ENCODE results near the gene TMIGD3. TPM values are rescaled to one million over a fixed set of nuclear protein-coding genes. Genes with fewer than 3 reads are reported as not detected.
A peak's percentile ranks its signal among the peaks of the same experiment; 100 is the strongest.

TMIGD3 gene
- total and polyA plus RNA-seq, 10 donors = 1.6 to 33.4 (median 10.6) TPM

DNA sequence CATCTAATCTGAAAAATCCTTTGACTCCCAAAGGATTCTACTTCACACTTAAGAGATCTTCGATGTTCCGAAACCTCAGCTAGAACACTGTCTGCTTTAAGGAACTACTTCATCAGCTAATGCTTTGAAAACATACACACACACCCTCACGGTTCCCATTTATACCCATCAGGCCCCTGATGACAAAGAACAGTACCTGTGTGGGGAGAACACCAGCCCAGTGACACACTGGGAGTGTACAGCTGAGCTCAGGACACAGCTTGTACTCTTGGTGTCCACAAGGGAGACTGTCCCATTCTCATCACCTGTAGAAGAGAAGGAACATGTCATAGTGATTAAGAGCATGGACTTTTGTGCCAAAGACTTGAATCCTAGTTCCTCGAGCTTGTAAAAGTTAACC, 61.0 kb downstream of the TMIGD3 start:
- Histone ChIP-seq H3K4me1 (peaks cover 6 to 38% (median 17%) of the 10 kb centered on the region in 6 donors), H3K36me3 (peaks cover 0 to 99% (median 83%) of the 10 kb centered on the region in 6 donors), H3K9me3 (no peaks in the 10 kb centered on the region), H3K4me3 (no peak overlapping the region), H3K27me3 (replicated peaks in 1 of 7) (no peaks in the 10 kb centered on the region), H3K27ac (no peak overlapping the region)
- no peak for DNase-seq
- 80 to 88% (median 85%) methylated on average over 4 of the region's 4 CpGs for WGBS, 5 donors
- intact Hi-C loops (cut with DNase I; ENCODE audit: low total_unique reads) = no loop called here
- TF ChIP-seq POLR2AphosphoS5 (IDR thresholded peaks at IDR 0.05) (no peak), POLR2A (IDR thresholded peaks at IDR 0.05) (no peak)
- TF ChIP-seq, protein P1, sequence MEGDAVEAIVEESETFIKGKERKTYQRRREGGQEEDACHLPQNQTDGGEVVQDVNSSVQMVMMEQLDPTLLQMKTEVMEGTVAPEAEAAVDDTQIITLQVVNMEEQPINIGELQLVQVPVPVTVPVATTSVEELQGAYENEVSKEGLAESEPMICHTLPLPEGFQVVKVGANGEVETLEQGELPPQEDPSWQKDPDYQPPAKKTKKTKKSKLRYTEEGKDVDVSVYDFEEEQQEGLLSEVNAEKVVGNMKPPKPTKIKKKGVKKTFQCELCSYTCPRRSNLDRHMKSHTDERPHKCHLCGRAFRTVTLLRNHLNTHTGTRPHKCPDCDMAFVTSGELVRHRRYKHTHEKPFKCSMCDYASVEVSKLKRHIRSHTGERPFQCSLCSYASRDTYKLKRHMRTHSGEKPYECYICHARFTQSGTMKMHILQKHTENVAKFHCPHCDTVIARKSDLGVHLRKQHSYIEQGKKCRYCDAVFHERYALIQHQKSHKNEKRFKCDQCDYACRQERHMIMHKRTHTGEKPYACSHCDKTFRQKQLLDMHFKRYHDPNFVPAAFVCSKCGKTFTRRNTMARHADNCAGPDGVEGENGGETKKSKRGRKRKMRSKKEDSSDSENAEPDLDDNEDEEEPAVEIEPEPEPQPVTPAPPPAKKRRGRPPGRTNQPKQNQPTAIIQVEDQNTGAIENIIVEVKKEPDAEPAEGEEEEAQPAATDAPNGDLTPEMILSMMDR (IDR thresholded peaks at IDR 0.05 in 8 of 11, conservative IDR thresholded peaks at IDR 0.05 in 3 of 11) = no peak

DNA sequence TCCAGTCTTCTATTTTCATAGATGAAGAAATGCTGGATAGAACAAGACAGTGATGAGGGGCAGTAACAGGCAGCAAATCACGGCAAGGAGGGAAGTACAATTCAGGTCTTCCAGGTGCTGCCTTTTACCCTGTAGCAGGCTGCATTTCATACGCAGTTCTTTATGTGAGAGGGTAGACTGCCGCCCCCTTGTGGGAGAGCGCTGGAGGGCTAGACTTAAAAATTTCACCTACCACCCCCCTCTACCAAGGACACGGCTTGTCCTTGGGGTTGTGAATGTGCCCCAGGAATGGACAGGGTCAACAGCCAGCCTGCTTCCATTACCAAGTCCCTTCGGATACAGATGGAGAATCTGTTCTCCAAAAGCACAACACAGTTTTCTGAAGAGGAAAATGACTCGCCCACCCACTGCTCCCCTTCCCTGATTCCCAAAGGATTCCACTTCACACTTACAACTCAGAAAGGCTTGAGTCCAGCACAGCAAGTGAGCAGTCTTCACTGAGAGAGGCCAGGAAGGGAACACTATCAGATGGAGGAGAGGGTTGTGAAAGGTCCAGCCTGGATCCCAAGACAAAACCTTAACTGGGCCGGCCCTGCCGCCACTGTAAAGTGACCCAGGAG, 61.8 kb downstream of the TMIGD3 start:
- H3K4me3 ChIP-seq = no peak overlapping the region
- H3K9me3 ChIP-seq = no peaks in the 10 kb centered on the region
- peaks cover 0 to 100% (median 83%) of the 10 kb centered on the region in 6 donors for H3K36me3 ChIP-seq
- no peaks in the 10 kb centered on the region for H3K27me3 ChIP-seq (replicated peaks in 1 of 7)
- H3K4me1 ChIP-seq = peaks cover 0 to 30% (median 9%) of the 10 kb centered on the region in 6 donors
- peak; percentile 79 for DNase-seq
- 60 to 70% (median 62%) methylated on average over 9 of the region's 9 CpGs for WGBS, 5 donors
- intact Hi-C loops (cut with DNase I; ENCODE audit: low total_unique reads) = no loop called here
- TF ChIP-seq POLR2AphosphoS5 (IDR thresholded peaks at IDR 0.05) = no peak
- TF ChIP-seq, protein P1 (IDR thresholded peaks at IDR 0.05 in 8 of 11, conservative IDR thresholded peaks at IDR 0.05 in 3 of 11) = peak in 9 of 11 experiments; percentile 26 to 68 (median 56)
- peak overlapping the region in 2 of 8 donors; percentile 6 to 31 for H3K27ac ChIP-seq

DNA sequence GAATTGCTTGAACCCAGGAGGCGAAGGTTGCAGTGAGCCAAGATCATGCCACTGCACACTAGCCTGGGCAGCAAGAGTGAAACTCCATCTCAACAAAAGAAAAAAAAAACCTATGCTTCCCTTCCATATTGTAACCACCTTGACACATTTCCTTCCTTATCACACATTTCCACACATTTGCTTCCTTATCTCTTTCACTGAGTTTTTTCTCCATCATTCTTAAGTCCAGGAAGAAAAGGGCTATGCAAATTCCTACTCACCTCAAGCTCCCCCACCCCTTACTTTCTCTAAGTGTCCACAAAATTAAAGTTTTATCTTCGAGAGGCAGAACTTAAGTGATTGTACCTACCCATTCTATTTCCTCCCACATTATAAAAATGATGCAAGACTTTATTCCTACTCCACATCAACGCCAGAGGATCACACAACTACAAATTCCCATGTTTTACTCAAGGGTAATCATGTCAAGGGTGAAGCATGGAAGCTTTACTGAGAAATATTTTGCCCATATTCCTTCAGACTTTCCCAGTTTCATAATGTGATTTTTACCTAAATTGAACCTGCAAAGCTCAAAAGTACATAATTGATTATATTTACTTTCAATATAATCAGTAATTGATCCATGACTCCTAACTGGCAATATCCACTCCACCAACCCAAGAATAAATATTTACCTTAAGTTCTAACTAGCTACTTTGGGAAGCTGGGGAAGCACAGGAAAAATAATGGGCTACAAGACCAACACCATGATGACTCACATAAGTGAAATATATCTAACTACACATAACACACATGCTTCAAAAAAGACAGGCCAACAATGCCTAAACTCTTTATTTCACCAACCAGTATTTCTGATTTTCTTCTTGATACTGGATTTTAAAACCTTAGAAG, 63.7 kb downstream of the TMIGD3 start:
- H3K36me3 ChIP-seq = peaks cover 0 to 80% (median 67%) of the 10 kb centered on the region in 6 donors
- TF ChIP-seq POLR2AphosphoS5 (IDR thresholded peaks at IDR 0.05) (no peak), POLR2A (IDR thresholded peaks at IDR 0.05) (no peak)
- TF ChIP-seq, protein P1 (IDR thresholded peaks at IDR 0.05 in 8 of 11, conservative IDR thresholded peaks at IDR 0.05 in 3 of 11) = no peak
- WGBS, 5 donors = 53 to 72% (median 67%) methylated on average over 3 of the region's 3 CpGs

DNA sequence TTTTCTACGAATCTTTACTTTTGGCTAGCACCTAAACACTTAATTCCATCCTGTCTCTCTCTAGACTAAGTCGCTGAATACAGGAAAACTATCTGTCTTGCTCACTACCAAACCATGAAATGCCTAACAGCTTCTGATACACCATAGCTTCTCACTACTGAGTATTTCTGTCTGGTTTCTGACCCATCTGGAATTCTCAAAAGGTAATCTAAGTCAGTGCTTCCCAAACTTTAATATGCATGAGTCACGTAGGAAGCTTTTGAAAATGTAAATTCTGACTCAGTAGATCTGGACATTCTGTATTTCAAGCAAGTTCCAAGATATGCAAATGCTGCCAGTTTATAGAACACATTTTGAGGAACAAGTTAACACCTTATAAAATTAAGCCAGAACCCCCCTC, 66.7 kb downstream of the TMIGD3 start:
- Histone ChIP-seq H3K27ac (no peak overlapping the region), H3K36me3 (peaks cover 0 to 51% (median 39%) of the 10 kb centered on the region in 6 donors), H3K4me1 (peaks cover 0 to 6% (median 4%) of the 10 kb centered on the region in 6 donors), H3K4me3 (no peak overlapping the region), H3K27me3 (replicated peaks in 1 of 7) (no peaks in the 10 kb centered on the region), H3K9me3 (no peaks in the 10 kb centered on the region)
- intact Hi-C loops (cut with DNase I; ENCODE audit: low total_unique reads) = no loop called here
- TF ChIP-seq POLR2AphosphoS5 (IDR thresholded peaks at IDR 0.05) = no peak
- TF ChIP-seq, protein P1 (IDR thresholded peaks at IDR 0.05 in 8 of 11, conservative IDR thresholded peaks at IDR 0.05 in 3 of 11) = no peak
- no peak for TF ChIP-seq POLR2A (IDR thresholded peaks at IDR 0.05)
- no peak for DNase-seq
- 69 to 90% (median 74%) methylated on average over 3 of the region's 3 CpGs for WGBS, 5 donors

More for the DNA sequence above, 63.7 kb downstream of the TMIGD3 start:
- Histone ChIP-seq H3K27ac (peak overlapping the region in 1 of 8 donors; percentile 17), H3K27me3 (replicated peaks in 1 of 7) (no peaks in the 10 kb centered on the region), H3K4me3 (no peak overlapping the region), H3K9me3 (no peaks in the 10 kb centered on the region), H3K4me1 (peaks cover 0 to 13% (median 6%) of the 10 kb centered on the region in 6 donors)
- no peak for DNase-seq
- intact Hi-C loops (cut with DNase I; ENCODE audit: low total_unique reads) = no loop called here
